SHP77 treated with DMSO at 0.1 percent for 48 hours (cell line): ENCODE results near the gene FLNB.
"Not testable (repeated sequence)": the region's sequence is repeated elsewhere in the genome, so short reads cannot be mapped to it uniquely, and the experiment has no call there.

Source experiments
- DNase-seq: peaks from one replicate; lab custom pipeline; 2025; lab: John Stamatoyannopoulos, UW

Gene FLNB

DNA sequence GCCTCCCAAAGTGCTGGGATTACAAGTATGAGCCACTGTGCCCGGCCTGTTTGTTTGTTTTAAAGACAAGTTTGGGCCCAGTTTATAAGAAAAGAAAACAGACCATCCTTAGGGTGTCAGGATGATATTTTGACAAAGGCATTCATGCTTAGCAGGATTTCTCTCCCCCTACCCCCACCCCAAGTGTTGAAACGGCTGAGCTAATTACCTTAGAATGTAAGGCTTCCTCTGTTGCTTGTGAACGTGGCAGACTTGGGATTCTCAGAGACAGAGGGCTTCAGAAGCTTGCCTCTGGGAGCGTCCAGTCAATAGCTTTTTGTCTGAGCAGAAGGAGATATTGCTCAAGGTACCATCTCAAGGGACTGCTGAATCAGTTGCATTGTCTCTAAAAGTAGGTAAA is 24.0 kb downstream of the FLNB start:
- DNase-seq, result no peak

DNA sequence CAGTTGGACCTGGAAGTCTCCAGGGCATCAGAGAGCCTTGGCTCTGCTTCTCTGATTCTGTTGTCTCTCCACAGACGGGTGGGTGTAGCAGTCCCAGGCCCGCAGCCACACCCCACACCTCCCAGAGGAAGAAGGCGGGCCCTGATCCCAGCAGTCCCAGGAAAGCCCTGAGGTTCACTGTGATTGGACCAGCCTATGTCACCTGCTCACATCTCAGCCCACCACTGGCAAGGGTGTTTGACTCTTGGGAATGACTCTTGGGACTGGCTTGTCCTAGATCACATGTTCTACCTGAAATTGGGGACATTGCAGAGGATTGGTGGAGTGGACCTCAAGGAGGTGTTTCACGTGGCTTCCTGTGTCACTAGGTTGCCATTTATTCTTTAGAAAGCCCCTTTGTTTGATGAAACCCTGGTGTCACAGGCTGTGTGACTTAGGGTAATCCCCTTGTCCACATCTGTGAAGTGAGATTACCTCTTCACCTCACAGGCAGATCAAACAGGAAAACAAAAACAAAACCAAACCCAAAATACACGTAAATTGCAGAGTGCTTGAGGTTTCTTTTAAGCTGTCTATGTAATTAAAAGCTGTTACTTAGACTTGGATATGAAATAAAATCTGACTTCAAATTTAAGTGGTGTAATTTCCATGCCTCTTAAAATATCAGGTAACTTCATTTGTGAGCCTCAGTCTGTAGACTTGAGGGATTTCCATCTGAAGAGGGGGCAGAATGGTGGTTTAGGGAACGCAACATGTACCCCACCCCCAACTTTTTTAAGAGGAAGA is 26.7 kb downstream of the FLNB start:
- DNase-seq, result no peak

DNA sequence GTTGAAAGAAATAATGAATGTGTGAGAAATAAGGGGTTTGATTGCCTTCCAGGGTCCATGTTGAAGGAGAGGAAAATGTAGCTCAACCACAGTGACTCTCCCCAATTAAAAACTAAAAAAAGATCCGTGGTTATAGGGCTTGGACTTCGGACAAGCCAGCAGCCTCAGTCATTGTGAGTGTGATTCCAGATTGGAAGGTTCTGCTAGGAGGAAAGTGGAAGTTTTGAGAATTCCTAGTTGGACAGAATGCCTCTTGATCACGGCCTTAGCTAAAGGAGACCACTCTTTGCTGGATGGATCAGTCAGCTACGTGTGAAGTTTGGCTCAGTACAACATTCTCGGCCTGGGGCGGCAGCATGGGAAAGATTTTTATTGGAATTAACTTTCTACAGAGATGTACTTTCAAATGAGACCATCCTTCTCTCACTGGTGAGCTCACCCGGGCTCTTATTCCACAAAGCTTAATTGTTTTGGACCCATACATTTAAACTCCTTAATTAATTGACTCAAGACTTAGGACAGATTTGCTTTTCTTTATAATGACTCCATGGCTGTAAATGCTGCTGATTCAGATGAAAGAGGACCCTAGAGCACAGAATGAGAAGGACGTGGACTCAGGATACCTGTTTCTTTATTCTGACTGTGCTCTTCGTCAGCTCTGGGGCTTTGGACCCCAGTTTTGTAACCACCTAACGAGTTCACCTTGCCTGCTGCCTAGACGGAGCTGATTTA is 27.5 kb downstream of the FLNB start:
- DNase-seq, result no peak

DNA sequence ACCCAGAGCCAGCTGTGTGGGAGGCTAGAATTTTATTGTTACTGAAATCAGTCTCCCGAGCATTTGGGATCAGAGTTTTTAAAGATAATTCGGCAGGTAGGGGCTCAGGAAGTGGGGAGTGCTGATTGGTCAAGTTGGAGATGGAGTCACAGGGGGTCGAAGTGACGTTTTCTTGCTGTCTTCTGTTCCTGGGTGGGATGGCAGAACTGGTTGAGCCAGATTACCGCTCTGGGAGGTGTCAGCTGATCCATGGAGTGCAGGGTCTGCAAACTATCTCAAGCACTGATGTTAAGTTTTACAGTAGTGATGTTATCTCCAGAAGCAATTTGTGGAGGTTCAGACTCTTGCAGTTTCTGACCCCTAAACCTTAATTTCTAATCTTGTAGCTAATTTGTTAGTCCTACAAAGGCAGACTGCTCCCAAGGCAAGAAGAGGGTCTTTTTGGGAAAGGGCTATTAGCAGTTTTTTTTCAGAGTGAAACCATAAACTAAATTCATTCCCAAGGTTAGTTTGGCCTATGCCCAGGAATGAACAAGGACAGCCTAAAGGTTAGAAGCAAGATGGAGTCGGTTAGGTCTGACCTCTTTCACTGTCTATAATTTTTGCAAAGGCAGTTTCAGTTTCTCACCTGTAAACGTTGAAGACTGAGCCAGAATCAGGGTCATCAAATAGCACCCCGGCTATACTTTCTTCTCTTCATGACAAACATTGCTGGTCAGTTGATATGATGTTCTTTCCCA is 28.2 kb downstream of the FLNB start:
- DNase-seq, result no peak

DNA sequence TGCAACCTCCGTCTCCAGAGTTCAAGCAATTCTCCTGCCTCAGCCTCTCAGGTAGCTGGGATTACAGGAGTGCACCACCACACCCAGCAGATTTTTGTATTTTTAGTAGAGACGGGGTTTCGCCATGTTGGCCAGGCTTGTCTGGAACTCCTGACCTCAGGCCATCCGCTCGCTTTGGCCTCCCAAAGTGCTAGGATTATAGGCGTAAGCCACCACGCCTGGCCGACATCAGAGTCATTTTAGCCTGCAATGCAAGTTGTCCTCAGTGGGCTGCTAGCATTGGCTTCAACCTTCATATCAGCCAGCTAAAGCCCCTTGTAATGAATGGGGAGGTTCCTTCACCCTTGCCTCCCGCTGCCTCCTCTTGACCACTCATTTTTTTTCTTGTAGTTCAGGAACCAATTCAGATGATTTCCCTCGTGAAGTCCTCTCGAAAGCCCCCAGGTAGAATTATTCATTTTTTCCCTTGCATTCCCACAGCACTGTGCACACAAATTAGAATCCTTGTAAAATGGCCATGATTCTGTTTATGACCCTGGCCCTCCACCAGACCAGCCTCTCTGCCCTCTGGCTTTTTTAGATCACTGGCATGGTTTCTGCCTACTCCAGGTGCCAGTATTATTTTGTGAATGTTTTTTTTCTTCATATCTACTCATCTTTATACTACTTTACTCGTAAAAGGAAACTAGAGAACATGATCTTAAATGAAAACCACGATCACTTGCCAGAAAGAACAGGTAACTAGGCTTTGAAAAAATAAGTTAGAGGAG is 29.1 kb downstream of the FLNB start:
- no peak for DNase-seq

DNA sequence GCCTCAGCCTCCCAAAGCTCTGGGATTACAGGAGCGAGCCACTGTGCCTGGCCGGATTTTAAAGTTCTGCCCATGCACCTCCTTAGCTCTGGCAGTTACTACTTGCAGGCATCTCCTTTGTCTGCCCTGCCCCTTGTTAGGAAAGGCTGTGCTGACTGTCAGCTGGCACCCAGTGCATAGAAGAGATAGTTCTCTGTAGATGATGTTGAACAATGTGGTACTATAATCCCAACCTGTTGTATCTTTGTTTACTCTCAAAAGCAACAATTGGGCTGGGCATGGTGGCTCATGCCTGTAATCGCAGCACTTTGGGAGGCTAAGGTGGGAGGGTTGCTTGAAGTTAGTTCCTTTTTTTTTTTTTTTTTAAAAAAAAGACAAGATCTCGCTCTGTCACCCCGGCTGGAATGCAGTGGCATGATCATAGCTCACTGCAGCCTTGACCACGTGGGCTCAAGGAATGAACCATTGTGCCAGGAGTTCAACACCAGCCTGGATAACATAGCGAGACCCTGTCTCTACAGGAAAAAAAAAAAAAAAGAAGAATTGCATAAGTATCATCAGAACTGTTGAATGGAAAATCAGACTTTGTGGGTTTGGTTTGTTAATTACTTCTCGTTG is 30.6 kb downstream of the FLNB start:
- no peak for DNase-seq

DNA sequence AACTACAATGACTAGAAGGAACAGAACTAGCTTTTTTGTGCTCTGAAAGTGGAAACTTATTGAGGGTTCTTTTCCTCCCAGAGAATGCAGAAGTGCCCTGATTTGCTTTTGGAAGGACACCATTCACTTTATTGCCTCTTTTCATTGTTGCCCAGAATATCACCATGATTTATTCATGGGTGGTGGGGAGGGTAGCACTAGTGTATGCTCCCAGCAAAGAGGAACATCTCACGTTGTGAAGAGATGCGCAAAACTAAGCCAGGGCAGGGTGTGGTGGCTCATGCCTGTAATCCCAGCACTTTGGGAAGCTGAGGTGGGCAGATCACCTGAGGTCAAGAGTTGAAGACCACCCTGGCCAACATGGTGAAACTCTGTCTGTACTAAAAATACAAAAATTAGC is 31.4 kb downstream of the FLNB start:
- DNase-seq, result no peak

DNA sequence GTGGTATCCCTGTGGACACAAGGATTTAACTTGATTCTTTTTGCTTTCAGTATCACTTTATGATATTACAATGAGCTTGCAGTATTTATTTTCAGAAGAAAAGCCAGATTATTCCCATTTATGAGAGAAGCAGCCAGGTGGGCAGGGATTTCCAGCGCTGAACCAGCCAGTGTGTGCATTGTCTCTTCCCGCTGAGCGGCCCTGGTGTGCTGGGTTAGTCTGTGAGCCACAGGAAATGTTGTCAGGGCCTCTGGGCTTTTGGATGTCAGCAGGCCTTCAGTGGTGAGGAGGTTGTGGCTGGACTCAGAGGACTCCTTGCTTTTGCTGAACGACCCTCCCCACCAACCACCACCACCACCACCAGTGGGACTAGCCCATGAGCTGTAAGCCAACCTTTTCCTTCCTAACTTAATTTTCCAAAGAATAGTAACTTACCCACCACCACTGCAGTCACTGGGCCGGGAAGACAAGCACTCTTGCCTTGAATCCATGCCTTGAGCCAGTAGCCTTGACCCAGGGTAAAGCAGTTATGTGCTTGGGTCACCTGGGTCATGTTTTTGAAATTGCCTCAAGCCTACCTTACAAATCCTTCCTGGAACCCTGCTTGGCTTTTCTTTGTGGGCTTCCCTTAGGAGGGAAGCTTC is 33.1 kb downstream of the FLNB start:
- DNase-seq, result no peak

DNA sequence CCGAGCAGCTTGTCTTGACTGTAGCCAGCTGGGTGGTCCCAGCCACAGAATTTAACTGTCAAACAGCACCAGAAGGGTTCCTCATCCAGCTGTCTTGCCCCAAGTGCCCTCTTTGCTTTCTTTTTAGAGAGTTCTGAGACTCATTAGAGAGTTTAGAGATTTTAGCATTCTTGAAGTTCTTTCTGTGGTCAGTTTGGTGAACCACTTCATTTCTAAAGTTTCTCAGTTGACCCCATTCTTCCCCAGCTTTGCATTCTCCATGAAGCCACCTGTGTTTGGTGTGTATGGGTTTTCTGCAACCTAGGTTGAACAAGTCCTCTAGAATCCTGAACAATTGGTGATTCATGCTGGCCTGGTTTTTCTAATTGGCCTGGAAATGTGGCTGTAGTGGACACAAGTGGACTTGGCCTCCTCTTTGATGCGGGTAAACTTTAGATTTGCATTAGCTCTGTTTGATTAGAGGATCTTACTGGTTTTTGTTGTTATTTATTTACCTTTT is 33.7 kb downstream of the FLNB start:
- DNase-seq, result no peak

DNA sequence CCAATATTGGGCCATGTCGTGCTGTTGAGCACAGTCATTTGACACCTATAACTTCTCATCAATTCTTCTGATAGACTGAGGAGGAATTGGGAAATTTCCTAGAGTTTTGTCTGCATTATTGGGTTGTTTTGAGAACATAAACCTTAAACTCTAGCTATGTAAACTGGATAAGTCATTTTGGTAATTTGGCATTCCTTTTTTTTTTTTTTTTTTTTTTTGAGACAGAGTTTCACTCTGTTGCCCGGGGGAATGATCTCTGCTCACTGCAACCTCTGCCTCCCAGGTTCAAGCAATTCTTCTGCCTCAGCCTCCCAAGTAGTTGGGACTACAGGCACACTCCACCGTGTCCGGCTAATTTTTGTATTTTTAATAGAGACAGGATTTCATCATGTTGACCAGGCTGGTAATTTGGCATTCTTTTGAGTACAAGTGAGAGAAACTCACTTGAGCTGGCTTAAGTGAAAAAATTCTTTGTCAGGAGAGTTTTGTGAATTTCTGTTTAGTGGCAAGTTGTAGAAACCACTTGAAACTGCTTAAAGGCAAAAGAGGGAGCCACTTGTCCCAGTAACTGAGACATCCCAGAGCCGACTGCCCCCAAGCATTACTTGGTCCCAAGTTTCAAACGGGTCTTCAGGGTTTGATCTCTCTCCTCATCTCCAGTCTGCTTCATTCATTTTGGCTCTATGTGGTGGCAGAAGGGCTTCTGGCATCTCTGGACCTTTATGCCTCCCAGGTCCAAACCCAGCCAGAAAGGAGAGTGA is 34.9 kb downstream of the FLNB start:
- DNase-seq, result no peak

DNA sequence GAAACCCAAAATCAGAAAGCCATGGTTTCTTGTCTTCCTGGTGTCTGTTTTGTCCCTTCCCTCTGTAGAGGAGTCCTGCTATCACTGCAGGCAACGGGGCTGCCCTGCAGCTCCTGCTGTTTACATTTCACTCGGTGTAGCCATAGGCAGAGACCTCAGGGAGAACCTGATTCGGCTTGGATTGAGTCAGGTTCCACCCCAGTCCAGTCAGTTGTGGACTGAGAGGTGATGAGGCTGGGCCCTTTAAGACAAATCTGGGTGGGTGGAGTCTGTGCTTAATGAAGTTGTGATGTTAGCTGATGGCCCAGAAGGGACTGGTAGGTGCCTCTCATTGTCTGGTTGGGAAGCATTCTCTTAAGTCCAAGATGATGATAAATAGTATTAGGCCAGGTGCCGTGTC is 35.7 kb downstream of the FLNB start:
- no peak for DNase-seq

DNA sequence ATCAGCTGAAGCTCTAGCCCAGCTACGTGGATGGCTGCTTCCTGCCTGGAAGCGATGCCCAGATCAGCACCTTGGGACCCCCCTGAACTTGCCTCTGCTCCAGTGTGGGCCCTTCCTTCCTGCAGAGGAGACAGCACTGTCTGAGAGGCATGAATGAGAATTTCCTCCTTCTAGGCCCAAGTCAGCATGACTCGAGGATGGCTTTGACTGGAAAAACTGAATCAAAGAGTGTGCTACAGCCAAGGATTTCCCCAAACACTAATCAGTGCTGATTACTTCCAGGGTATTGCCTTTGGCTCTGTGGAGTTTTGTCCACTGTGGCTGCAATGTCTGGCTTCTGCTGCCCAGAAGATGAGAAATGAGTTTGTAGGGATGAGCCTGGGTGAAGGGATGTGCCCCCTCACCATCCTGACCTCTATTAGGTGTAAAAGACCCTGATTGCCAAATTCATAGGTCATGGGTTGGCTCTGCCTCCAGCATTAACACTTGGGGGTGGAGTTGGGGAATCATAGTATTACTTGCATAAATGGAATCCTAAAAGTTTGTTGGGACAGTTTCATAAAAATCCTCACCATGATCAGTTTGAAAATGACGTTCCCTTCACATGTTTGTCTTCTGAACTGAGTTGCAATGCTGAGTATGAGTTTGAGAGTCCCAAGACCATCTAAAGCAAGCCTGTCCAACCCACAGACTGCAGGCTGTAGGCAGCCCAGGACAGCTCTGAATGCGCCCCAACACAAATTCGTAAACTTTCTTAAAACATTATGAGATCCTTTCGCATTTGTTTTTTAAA is 36.7 kb downstream of the FLNB start:
- no peak for DNase-seq

DNA sequence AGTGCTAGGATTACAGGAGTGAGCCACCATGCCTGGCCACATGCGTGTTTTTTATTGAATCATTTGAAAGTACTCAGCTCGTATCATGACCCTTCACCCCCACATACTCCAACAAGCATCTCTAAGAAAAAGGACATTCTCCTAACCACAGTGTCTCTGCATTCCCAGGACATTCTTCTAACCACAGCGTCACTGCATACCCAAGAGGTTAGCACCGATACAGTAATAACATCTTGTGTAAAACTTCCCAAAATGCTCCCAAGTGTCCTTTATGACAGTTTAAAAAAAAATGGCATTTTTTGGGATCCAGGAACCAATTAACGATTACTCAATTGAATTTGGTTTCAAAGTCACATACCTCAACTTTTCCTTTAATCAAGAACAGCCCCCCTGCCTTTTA is 39.6 kb downstream of the FLNB start:
- DNase-seq, result no peak

DNA sequence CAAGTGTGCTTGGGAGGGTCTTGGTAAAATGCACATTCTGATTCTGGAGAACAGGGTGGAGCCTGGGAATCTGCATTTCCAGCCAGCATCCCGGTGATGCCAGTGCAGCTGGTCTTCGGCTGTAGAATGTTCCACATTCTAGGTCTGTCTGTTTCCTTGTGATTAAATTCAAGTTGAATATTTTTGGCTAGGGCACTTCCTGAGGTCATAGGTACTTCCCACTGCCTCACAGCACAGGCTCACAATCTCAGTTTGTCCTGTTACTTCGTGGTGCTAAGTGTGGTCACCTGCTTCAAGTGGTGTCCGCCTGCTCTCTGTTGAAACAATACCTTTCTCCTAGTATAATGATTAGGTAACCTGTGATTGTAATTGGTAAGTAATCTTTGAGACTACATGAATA is 40.1 kb downstream of the FLNB start:
- DNase-seq, result no peak

DNA sequence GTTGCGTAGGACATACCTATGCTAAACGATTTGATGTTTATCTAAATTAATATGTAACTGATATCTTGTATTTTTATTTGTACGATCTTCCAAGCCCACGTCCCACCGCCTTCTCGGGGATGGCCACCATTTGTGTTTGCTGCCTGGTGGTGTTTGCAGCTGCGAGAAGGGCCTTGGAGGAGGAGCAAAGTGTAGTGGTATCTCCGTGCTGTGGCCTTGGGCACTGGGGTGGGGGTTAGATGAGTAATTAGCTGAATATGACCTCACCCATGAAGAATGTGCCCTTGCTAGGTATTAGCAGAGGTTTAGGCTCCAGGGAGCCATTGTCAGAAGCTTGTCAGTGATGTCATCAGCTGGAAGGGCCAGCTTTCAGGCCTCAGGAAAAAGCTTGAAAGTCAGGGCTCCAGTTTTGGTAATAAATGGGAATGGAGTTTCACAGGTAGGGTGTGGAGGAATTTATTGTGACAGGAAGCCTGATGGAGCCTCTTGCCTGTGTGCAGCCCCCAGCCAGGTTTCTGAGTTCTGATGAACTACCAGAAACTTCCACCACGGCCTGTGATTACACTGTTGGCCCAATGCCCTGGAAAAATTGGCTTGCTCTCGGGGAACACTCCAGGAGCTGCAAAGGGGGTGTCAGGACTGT is 41.0 kb downstream of the FLNB start:
- no peak for DNase-seq

DNA sequence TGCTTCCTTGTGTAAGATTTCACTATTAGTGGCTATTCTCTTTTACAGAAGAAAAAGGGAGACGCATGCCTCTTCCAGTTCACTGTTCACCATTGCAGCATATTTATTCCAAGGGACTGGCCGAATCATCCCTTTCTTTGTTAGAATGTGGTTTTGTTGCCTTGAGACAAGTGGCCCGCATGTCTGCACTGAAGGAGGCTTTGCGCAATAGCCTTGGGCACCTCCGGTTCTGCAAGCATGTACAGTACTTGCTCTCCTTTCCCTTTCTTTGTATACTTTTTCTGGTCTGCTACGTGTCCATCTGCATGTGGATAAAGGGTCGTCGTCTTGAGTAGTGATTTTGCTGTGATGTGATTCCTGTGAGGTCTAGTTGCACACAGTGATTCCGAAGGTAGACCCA is 43.0 kb downstream of the FLNB start:
- no peak for DNase-seq

DNA sequence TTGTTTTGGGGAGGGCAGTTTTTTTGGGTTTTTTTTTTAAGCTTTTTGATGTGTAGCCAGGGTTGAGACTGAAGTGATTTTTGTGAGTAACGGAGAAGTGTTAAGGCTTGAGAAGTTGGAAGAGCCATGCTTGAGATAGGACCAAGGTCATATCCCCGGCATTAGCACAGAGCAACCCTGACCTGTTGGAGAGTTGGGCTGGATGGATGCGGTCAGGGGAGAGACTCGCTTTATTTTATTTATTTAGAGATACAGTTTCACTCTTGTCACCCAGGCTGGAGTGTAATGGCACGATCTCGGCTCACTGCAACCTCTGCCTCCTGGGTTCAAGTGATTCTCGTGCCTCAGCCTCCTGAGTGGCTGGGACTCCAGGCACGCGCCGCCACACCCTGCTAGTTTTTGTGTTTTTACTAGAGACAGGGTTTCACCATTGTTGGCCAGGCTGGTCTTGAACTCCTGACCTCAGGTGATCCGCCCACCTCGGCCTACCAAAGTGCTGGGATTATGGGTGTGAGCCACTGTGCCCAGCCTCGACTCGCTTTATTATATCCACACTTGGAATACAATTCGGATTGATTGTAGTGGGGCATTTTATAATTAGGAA is 43.5 kb downstream of the FLNB start:
- DNase-seq, result not testable (repeated sequence)
